Mammary epithelial cell (primary cell): Measurements from ENCODE around the gene OR2AP1.
"Not testable (repeated sequence)": the region's sequence is repeated elsewhere in the genome, so short reads cannot be mapped to it uniquely, and the experiment has no call there.

ENCODE experiments used
- EZH2 ChIP-seq: IDR thresholded peaks from 2 replicates; pipeline ENCODE4 v1.6.1; 2012; ENCODE audit warnings: low read length, inconsistent platforms, borderline replicate concordance
- TF ChIP-seq, protein P1 (sequence below), 2 donors: IDR thresholded peaks in 1 of 2; conservative IDR thresholded peaks in 1 of 2; 2 replicates each; pipeline ENCODE4 v1.5.1; 2011 to 2012; ENCODE audit warnings: inconsistent platforms in 2 of 2, low read length in 2 of 2, mild to moderate bottlenecking in 2 of 2, control low read depth in 1 of 2, low read depth in 1 of 2; ENCODE audit not compliant: insufficient read depth in 1 of 2; ENCODE audit errors: extremely low read depth in 1 of 2

DNA sequence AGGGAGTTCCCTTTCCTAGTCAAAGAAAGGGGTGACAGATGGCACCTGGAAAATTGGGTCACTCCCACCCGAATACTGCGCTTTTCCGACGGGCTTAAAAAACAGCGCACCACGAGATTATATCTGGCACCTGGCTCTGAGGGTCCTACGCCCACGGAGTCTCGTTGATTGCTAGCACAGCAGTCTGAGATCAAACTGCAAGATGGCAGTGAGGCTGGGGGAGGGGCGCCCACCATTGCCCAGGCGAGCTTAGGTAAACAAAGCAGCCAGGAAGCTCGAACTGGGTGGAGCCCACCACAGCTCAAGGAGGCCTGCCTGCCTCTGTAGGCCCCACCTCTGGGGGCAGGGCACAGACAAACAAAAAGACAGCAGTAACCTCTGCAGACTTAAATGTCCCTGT, 17.9 kb downstream of the OR2AP1 start:
- TF ChIP-seq, protein P1, sequence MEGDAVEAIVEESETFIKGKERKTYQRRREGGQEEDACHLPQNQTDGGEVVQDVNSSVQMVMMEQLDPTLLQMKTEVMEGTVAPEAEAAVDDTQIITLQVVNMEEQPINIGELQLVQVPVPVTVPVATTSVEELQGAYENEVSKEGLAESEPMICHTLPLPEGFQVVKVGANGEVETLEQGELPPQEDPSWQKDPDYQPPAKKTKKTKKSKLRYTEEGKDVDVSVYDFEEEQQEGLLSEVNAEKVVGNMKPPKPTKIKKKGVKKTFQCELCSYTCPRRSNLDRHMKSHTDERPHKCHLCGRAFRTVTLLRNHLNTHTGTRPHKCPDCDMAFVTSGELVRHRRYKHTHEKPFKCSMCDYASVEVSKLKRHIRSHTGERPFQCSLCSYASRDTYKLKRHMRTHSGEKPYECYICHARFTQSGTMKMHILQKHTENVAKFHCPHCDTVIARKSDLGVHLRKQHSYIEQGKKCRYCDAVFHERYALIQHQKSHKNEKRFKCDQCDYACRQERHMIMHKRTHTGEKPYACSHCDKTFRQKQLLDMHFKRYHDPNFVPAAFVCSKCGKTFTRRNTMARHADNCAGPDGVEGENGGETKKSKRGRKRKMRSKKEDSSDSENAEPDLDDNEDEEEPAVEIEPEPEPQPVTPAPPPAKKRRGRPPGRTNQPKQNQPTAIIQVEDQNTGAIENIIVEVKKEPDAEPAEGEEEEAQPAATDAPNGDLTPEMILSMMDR (conservative IDR thresholded peaks at IDR 0.05 in 1 of 2, IDR thresholded peaks at IDR 0.05 in 1 of 2; ENCODE audit: extremely low read depth in 1 of 2, insufficient read depth in 1 of 2, low read depth in 1 of 2, low read length in 2 of 2) = not testable (repeated sequence)
- not testable (repeated sequence) for TF ChIP-seq EZH2
